CD4-positive, alpha-beta memory T cell (primary cell): ENCODE results near the gene SINHCAF. TPM values are rescaled to one million over a fixed set of nuclear protein-coding genes. Genes with fewer than 3 reads are reported as not detected.

Experiments
- CTCF ChIA-PET: fragments of 350-600 bp; sonication (Branson Sonifier 250); formaldehyde crosslinking; loops from one replicate; lab custom pipeline; 2021; ENCODE audit warnings: inconsistent platforms; ENCODE audit not compliant: partially characterized antibody; lab: Charles Lee
- POLR2A ChIA-PET: fragments of 350-600 bp; sonication (Branson Sonifier 250); formaldehyde crosslinking; loops from one replicate; lab custom pipeline; 2021; ENCODE audit not compliant: partially characterized antibody; lab: Charles Lee
- DNase-seq, 5 donors: peaks; one replicate each; pipeline versions ENCODE4 v3.0.0 to v3.0.0-alpha.2; 2020 to 2022; ENCODE audit warnings: mixed read lengths in 1 of 5
- H3K27ac ChIP-seq: one replicate; pipeline ENCODE4 v1.7.0; 2013; ENCODE audit warnings: low read depth, low read length
- H3K27me3 ChIP-seq: 2 replicates; pipeline ENCODE4 v1.7.0; 2013; ENCODE audit warnings: mild to moderate bottlenecking, low read length, moderate library complexity; ENCODE audit not compliant: insufficient read depth
- H3K36me3 ChIP-seq: 2 replicates; pipeline ENCODE4 v1.7.0; 2013; ENCODE audit warnings: mild to moderate bottlenecking, low read length, moderate library complexity; ENCODE audit not compliant: insufficient read depth
- H3K4me1 ChIP-seq: 2 replicates; pipeline ENCODE4 v1.7.0; 2013; ENCODE audit warnings: mild to moderate bottlenecking, low read length, moderate library complexity; ENCODE audit not compliant: insufficient read depth
- H3K4me3 ChIP-seq, 2 donors: one replicate each; pipeline ENCODE4 v1.7.0; 2013; ENCODE audit warnings: low read length in 2 of 2, mild to moderate bottlenecking in 1 of 2
- H3K9me3 ChIP-seq, 2 donors: one replicate each; pipeline ENCODE4 v1.7.0; 2013; ENCODE audit warnings: low read length in 2 of 2, control low read depth in 1 of 2; ENCODE audit not compliant: control insufficient read depth in 1 of 2
- H3K27ac Mint-ChIP-seq, 7 donors: one replicate each; pipeline ENCODE4 v1.8.0; 2020 to 2021; ENCODE audit warnings: mixed read lengths in 7 of 7, mild to moderate bottlenecking in 6 of 7, inconsistent platforms in 3 of 7, moderate library complexity in 3 of 7
- H3K27me3 Mint-ChIP-seq, 2 donors: one replicate each; pipeline ENCODE4 v1.8.0; 2020 to 2021; ENCODE audit warnings: mixed read lengths in 2 of 2
- H3K36me3 Mint-ChIP-seq, 2 donors: one replicate each; pipeline ENCODE4 v1.8.0; 2020 to 2021; ENCODE audit warnings: mixed read lengths in 2 of 2, inconsistent platforms in 1 of 2, mild to moderate bottlenecking in 1 of 2
- H3K4me1 Mint-ChIP-seq, 4 donors: one replicate each; pipeline ENCODE4 v1.8.0; 2020 to 2021; ENCODE audit warnings: mixed read lengths in 4 of 4, mild to moderate bottlenecking in 1 of 4
- H3K4me3 Mint-ChIP-seq, 8 donors: one replicate each; pipeline ENCODE4 v1.8.0; 2020 to 2021; ENCODE audit warnings: mixed read lengths in 8 of 8, mild to moderate bottlenecking in 7 of 8, moderate library complexity in 6 of 8, inconsistent platforms in 3 of 8
- H3K9me3 Mint-ChIP-seq, 8 donors: one replicate each; pipeline ENCODE4 v1.8.0; 2020 to 2021; ENCODE audit warnings: mixed read lengths in 8 of 8, mild to moderate bottlenecking in 5 of 8, inconsistent platforms in 3 of 8, moderate library complexity in 1 of 8
- intact Hi-C: fragments of 100-400 bp; cut with micrococcal nuclease; formaldehyde crosslinking; loops from one replicate; pipeline ENCODE4 v1.15.1; 2023
- polyA plus RNA-seq, 2 donors: library from polyadenylated mRNA; unstranded; fragments of 300-500 nt; fragmentation: Illumina TruSeq; gene quantifications; one replicate each; pipeline ENCODE4 v1.2.3, GENCODE V29; 2021
- total RNA-seq, 2 experiments: library from RNA; stranded (reverse); gene quantifications; one replicate each; pipeline ENCODE4 v1.2.3, GENCODE V29; 2021

SINHCAF gene
- total and polyA plus RNA-seq, 4 experiments from 2014 or later = 69.6 to 98.5 (median 92.2) TPM

DNA sequence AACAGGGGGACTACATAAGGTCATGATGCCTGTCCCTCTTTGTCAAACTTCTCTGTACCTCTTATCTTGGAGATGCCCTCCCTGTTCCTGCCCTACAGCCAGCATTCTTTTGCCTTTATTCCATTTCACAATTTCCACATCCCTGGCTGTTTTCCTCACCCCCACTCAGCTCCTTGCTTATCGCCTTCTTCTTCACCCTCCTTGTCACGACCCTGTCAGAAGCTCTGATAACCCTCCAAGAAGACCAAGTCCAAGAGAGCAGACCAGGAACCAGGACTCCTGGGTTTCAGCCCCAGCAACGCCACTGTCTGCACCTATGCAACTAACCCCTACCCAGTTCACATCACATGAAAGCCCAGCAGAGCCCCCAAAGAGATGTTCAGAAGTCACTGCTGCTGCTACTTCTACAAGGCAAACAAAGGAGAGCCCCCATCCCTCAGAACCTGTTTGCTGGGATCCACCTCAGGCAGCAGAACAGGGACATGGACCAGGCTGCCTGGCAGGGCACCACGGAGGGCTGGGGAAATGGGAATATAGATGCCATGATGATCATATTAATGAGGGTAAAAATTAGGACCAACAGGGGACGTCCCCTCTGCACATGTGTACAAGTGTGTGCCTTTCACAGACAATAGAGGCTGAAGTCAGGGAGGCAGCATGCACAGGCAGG lies 92.8 kb downstream of the SINHCAF start:
- Histone ChIP-seq H3K27ac (no peak overlapping the region), H3K36me3 (no peaks in the 10 kb centered on the region), H3K9me3 (no peaks in the 10 kb centered on the region), H3K4me3 (no peak overlapping the region), H3K4me1 (no peaks in the 10 kb centered on the region), H3K27me3 (no peaks in the 10 kb centered on the region)
- H3K27ac Mint-ChIP-seq = peak overlapping the region in 1 of 7 donors; percentile 53
- ChIA-PET POLR2A (no interaction called here), CTCF (interaction anchor here (2.2 kb wide), 1 partner anchor 386 kb away, joined by 6 read pairs; no protein-coding TSS in a partner anchor)
- H3K36me3 Mint-ChIP-seq = no peaks in the 10 kb centered on the region
- no peak for DNase-seq
- H3K9me3 Mint-ChIP-seq = peaks cover 0 to 6% (median 2%) of the 10 kb centered on the region in 8 donors
- no peak overlapping the region for H3K4me3 Mint-ChIP-seq
- intact Hi-C loops = no loop called here
- no peaks in the 10 kb centered on the region for H3K4me1 Mint-ChIP-seq
- H3K27me3 Mint-ChIP-seq = peaks cover 20 to 38% of the 10 kb centered on the region in 2 donors

DNA sequence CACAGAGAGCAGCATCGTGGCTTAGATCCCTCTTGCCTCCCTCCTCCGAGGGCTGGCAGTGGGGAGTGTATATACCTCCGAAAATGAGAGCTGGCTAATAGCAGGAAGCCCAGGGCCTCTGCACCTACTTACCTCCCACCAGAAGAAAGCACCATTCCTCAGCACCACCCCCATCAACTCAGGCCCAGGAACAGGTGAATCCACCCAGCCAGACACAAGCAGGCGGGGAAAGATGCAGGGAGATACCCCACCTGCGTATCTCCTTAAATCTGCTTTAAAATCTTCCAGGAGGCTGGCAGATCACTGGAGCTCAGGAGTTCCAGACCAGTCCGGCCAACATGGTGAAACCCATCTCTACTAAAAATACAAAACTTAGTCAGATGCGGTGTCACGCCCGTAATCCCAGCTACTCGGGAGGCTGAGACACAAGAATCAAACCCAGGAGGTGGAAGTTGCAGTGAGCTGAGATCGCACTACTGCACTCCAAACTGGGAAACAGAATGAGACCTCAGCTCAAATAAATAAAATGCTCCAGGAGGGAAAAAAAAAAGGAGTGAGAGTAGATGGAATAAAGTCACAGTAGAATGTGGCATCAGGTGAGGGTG lies 93.5 kb downstream of the SINHCAF start:
- no peak overlapping the region for H3K4me3 Mint-ChIP-seq
- no peaks in the 10 kb centered on the region for H3K27me3 ChIP-seq
- H3K4me1 Mint-ChIP-seq = no peaks in the 10 kb centered on the region
- POLR2A ChIA-PET = no interaction called here
- H3K36me3 ChIP-seq = no peaks in the 10 kb centered on the region
- DNase-seq = no peak
- H3K27ac Mint-ChIP-seq = no peak overlapping the region
- no peaks in the 10 kb centered on the region for H3K4me1 ChIP-seq
- H3K4me3 ChIP-seq = no peak overlapping the region
- intact Hi-C loops = no loop called here
- H3K27me3 Mint-ChIP-seq = peaks cover 14 to 35% of the 10 kb centered on the region in 2 donors
- H3K9me3 ChIP-seq = no peaks in the 10 kb centered on the region
- H3K9me3 Mint-ChIP-seq = peaks cover 0 to 6% (median 2%) of the 10 kb centered on the region in 8 donors
- no peak overlapping the region for H3K27ac ChIP-seq
- CTCF ChIA-PET = interaction anchor here (1.1 to 6.7 kb wide), 4 partner anchors 7 to 385 kb away, joined by 3 to 32 read pairs (median 4); no protein-coding TSS in a partner anchor
- H3K36me3 Mint-ChIP-seq = no peaks in the 10 kb centered on the region

DNA sequence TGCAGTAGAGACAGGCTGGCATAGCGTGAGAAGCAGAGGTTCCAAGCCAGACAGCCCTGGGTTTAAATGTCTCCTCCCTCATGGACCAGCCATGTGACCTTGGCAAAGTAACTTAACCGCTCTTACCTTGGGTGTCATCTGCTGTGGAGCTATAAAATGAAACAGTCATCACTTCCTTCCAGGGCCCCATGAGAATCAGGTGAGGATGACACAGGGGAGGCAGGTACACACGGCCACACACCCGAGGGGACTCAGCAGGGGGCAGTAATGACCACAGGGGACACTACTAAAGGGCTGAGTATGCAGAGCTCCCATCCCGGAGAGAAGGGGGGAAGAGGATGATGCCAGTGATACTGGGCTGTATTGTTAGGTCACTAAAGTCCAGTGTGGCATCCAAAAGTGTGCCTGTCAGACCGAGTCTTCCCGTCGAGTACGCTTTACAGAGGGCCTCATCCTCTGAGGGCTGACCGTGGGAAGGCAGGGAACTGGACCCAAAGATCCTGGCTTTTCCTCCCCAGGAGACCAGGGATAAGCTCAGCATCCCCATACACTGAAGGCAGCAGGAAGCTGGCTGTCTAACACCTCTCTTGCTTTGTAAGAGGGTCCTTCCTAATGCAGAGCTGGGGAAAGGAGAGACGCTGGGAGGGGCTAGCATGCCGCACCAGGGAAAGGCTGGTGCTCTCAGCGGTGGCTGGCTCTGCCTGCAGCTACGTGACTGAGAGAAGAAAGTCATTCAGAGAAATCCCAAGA lies 94.2 kb downstream of the SINHCAF start:
- Histone ChIP-seq H3K4me1 (no peaks in the 10 kb centered on the region), H3K36me3 (no peaks in the 10 kb centered on the region), H3K27me3 (no peaks in the 10 kb centered on the region), H3K9me3 (no peaks in the 10 kb centered on the region), H3K27ac (no peak overlapping the region), H3K4me3 (no peak overlapping the region)
- ChIA-PET POLR2A (no interaction called here), CTCF (interaction anchor here (1.1 to 6.7 kb wide), 5 partner anchors 8 to 385 kb away, joined by 3 to 32 read pairs (median 6); no protein-coding TSS in a partner anchor)
- Mint-ChIP-seq H3K27ac (no peak overlapping the region), H3K9me3 (peaks cover 0 to 6% (median 2%) of the 10 kb centered on the region in 8 donors), H3K4me1 (no peaks in the 10 kb centered on the region), H3K4me3 (no peak overlapping the region), H3K27me3 (peaks cover 8 to 30% of the 10 kb centered on the region in 2 donors), H3K36me3 (no peaks in the 10 kb centered on the region)
- intact Hi-C loops = no loop called here
- DNase-seq = no peak
